GM18520 (cell line): ENCODE measurements around the gene CAMK2A.

ENCODE experiments used
- ATAC-seq: cut with Tn5 transposase; IDR thresholded peaks from one replicate; pipeline ENCODE4 v1.9.1; 2021; ENCODE audit not compliant: unreplicated experiment

Gene CAMK2A

GRCh38 chr5:150172145-150172544 is 117.4 kb downstream of the CAMK2A start:
- ATAC-seq = no peak
